Naive thymus-derived CD8-positive, alpha-beta T cell (primary cell): Measurements from ENCODE around the gene ALDH16A1. TPM values are rescaled to one million over a fixed set of nuclear protein-coding genes. Genes with fewer than 3 reads are reported as not detected.
"Not testable (repeated sequence)": the region's sequence is repeated elsewhere in the genome, so short reads cannot be mapped to it uniquely, and the experiment has no call there.

Experiments
- ATAC-seq, 2 donors: fragments of 150-1000 bp; cut with Tn5 transposase in 1 of 2; sonication (Bioruptor Pico), chemical (Tn5 transposase) in 1 of 2; 1 replicate in 1 of 2; 2 replicates in 1 of 2; pipeline ENCODE4 v1.10.0; 2021; ENCODE audit warnings: mild to moderate bottlenecking in 2 of 2, moderate library complexity in 2 of 2
- POLR2A ChIA-PET: fragments of 350-600 bp; sonication (Branson Sonifier 250); formaldehyde crosslinking; loops from one replicate; lab custom pipeline; 2021; ENCODE audit warnings: antibody characterized with exemption; lab: Charles Lee
- DNase-seq, 10 donors: peaks; one replicate each; pipeline versions ENCODE4 v3.0.0 to v3.0.0-alpha.2; 2020 to 2022
- H3K27ac Mint-ChIP-seq, 10 donors: one replicate each; pipeline ENCODE4 v1.8.0; 2020 to 2022; ENCODE audit warnings: mild to moderate bottlenecking in 10 of 10, mixed read lengths in 10 of 10, moderate library complexity in 4 of 10, inconsistent platforms in 1 of 10
- H3K27me3 Mint-ChIP-seq, 5 donors: one replicate each; pipeline ENCODE4 v1.8.0; 2021 to 2022; ENCODE audit warnings: mixed read lengths in 5 of 5
- H3K36me3 Mint-ChIP-seq, 3 donors: one replicate each; pipeline ENCODE4 v1.8.0; 2020 to 2022; ENCODE audit warnings: mixed read lengths in 3 of 3, mild to moderate bottlenecking in 2 of 3, inconsistent platforms in 1 of 3
- H3K4me1 Mint-ChIP-seq, 4 donors: one replicate each; pipeline ENCODE4 v1.8.0; 2021 to 2022; ENCODE audit warnings: mixed read lengths in 4 of 4
- H3K4me3 Mint-ChIP-seq, 10 donors: one replicate each; pipeline ENCODE4 v1.8.0; 2020 to 2022; ENCODE audit warnings: mild to moderate bottlenecking in 10 of 10, mixed read lengths in 10 of 10, moderate library complexity in 6 of 10, inconsistent platforms in 1 of 10
- H3K9me3 Mint-ChIP-seq, 9 donors: one replicate each; pipeline ENCODE4 v1.8.0; 2020 to 2022; ENCODE audit warnings: mixed read lengths in 9 of 9, mild to moderate bottlenecking in 3 of 9, inconsistent platforms in 1 of 9, moderate library complexity in 1 of 9
- polyA plus RNA-seq, 3 donors: library from polyadenylated mRNA; unstranded; fragments of 300-500 nt; fragmentation: Illumina TruSeq; gene quantifications; one replicate each; pipeline ENCODE4 v1.2.3, GENCODE V29; 2021
- total RNA-seq, 8 experiments: library from RNA in 2 of 8; stranded (reverse) in 2 of 8; gene quantifications; one replicate each; pipeline ENCODE4 v1.2.3 and lab custom pipeline; 2021 to 2026

Gene ALDH16A1
- total and polyA plus RNA-seq, 5 experiments from 2014 or later = 28.3 to 44.4 (median 38.0) TPM

- POLR2A ChIA-PET = interaction anchor here (0.6 to 12.3 kb wide), 20 partner anchors 8 to 264 kb away, joined by 3 to 321 read pairs (median 4); partner anchors contain the start of genes CD37, FLT3LG, KASH5 and NOSIP
- peak in 1 of 2 donors; percentile 3 for ATAC-seq
- Mint-ChIP-seq H3K36me3 (peaks cover 0 to 36% (median 8%) of the 10 kb centered on the region in 3 donors), H3K27ac (peak overlapping the region; percentile 93 to 100 (median 100)), H3K4me1 (peaks cover 17 to 65% (median 57%) of the 10 kb centered on the region in 4 donors), H3K4me3 (peak overlapping the region; percentile 95 to 100 (median 98)), H3K27me3 (no peaks in the 10 kb centered on the region), H3K9me3 (no peaks in the 10 kb centered on the region)
- no peak for DNase-seq
Measured at GRCh38 chr19:49453757-49454240, 774 bp downstream of the ALDH16A1 start.

GRCh38 chr19:49455773-49456172 is 2.7 kb downstream of the ALDH16A1 start:
- H3K4me1 Mint-ChIP-seq = peaks cover 12 to 52% (median 43%) of the 10 kb centered on the region in 4 donors

GRCh38 chr19:49456326-49456725 is 3.3 kb downstream of the ALDH16A1 start:
- Mint-ChIP-seq H3K4me3 (peak overlapping the region in 5 of 10 donors; percentile 7 to 75 (median 33)), H3K36me3 (peaks cover 0 to 34% (median 8%) of the 10 kb centered on the region in 3 donors), H3K27me3 (no peaks in the 10 kb centered on the region), H3K9me3 (no peaks in the 10 kb centered on the region), H3K27ac (peak overlapping the region in 7 of 10 donors; percentile 8 to 87 (median 50)), H3K4me1 (peaks cover 12 to 48% (median 39%) of the 10 kb centered on the region in 4 donors)
- POLR2A ChIA-PET = interaction anchor here (12.3 kb wide), 1 partner anchor 13 kb away, joined by 321 read pairs; the partner anchor contains the start of gene FLT3LG
- DNase-seq (no peak), ATAC-seq (no peak)

More at GRCh38 chr19:49455773-49456172, 2.7 kb downstream of the ALDH16A1 start:
- H3K36me3 Mint-ChIP-seq = peaks cover 0 to 33% (median 8%) of the 10 kb centered on the region in 3 donors
- no peaks in the 10 kb centered on the region for H3K27me3 Mint-ChIP-seq
- DNase-seq (no peak), ATAC-seq (no peak)
- H3K27ac Mint-ChIP-seq = peak overlapping the region in 6 of 10 donors; percentile 36 to 87 (median 56)
- POLR2A ChIA-PET = interaction anchor here (0.9 to 12.3 kb wide), 2 partner anchors 13 to 40 kb away, joined by 3 to 321 read pairs; partner anchors contain the start of genes FLT3LG and RPS11
- peak overlapping the region in 6 of 10 donors; percentile 7 to 75 (median 39) for H3K4me3 Mint-ChIP-seq
- H3K9me3 Mint-ChIP-seq = no peaks in the 10 kb centered on the region

GRCh38 chr19:49458567-49458903 is 5.5 kb downstream of the ALDH16A1 start:
- Mint-ChIP-seq H3K27me3 (no peaks in the 10 kb centered on the region), H3K27ac (peak overlapping the region in 1 of 10 donors; percentile 19), H3K4me3 (no peak overlapping the region), H3K4me1 (peaks cover 3 to 34% (median 19%) of the 10 kb centered on the region in 4 donors), H3K9me3 (no peaks in the 10 kb centered on the region), H3K36me3 (peaks cover 0 to 32% (median 8%) of the 10 kb centered on the region in 3 donors)
- DNase-seq = no peak
- POLR2A ChIA-PET = interaction anchor here (0.6 to 12.3 kb wide), 4 partner anchors 10 to 301 kb away, joined by 3 to 321 read pairs (median 4); partner anchors contain the start of gene FLT3LG
- no peak for ATAC-seq

- H3K27ac Mint-ChIP-seq = peak overlapping the region in 2 of 10 donors; percentile 21 to 25
- no peak overlapping the region for H3K4me3 Mint-ChIP-seq
- POLR2A ChIA-PET = interaction anchor here (1.0 to 1.5 kb wide), 3 partner anchors 10 to 40 kb away, joined by 3 to 5 read pairs (median 3); partner anchors contain the start of gene FLT3LG
- no peaks in the 10 kb centered on the region for H3K9me3 Mint-ChIP-seq
- peaks cover 0 to 37% (median 8%) of the 10 kb centered on the region in 3 donors for H3K36me3 Mint-ChIP-seq
- ATAC-seq (no peak), DNase-seq (no peak)
- peaks cover 0 to 26% (median 11%) of the 10 kb centered on the region in 4 donors for H3K4me1 Mint-ChIP-seq
- H3K27me3 Mint-ChIP-seq = no peaks in the 10 kb centered on the region
Measured at GRCh38 chr19:49459388-49459787, 6.4 kb downstream of the ALDH16A1 start.

GRCh38 chr19:49461130-49461529 is 8.1 kb downstream of the ALDH16A1 start:
- not testable (repeated sequence) for H3K27me3 Mint-ChIP-seq, DNase-seq, H3K9me3 Mint-ChIP-seq, H3K4me3 Mint-ChIP-seq, H3K27ac Mint-ChIP-seq, ATAC-seq
- Mint-ChIP-seq H3K4me1 (peaks cover 0 to 16% (median 7%) of the 10 kb centered on the region in 4 donors), H3K36me3 (peaks cover 0 to 35% (median 6%) of the 10 kb centered on the region in 3 donors)
- POLR2A ChIA-PET = interaction anchor here (0.9 kb wide), 2 partner anchors 10 to 18 kb away, joined by 3 to 8 read pairs; partner anchors contain the start of gene PIH1D1

GRCh38 chr19:49461656-49462055 is 8.6 kb downstream of the ALDH16A1 start:
- ATAC-seq (no peak), DNase-seq (no peak)
- Mint-ChIP-seq H3K4me1 (peaks cover 0 to 13% (median 5%) of the 10 kb centered on the region in 4 donors), H3K36me3 (peaks cover 0 to 33% (median under 1%) of the 10 kb centered on the region in 3 donors), H3K27ac (no peak overlapping the region), H3K4me3 (no peak overlapping the region), H3K9me3 (no peaks in the 10 kb centered on the region), H3K27me3 (no peaks in the 10 kb centered on the region)
- POLR2A ChIA-PET = interaction anchor here (0.9 kb wide), 1 partner anchor 10 kb away, joined by 8 read pairs; the partner anchor contains the start of gene PIH1D1

- no peaks in the 10 kb centered on the region for H3K9me3 Mint-ChIP-seq
- H3K27ac Mint-ChIP-seq = peak overlapping the region in 6 of 10 donors; percentile 2 to 90 (median 50)
- ATAC-seq (no peak), DNase-seq (no peak)
- POLR2A ChIA-PET = no interaction called here
- no peaks in the 10 kb centered on the region for H3K27me3 Mint-ChIP-seq
- peaks cover 0 to 26% (median 0%) of the 10 kb centered on the region in 3 donors for H3K36me3 Mint-ChIP-seq
- peaks cover 0 to 11% (median 2%) of the 10 kb centered on the region in 4 donors for H3K4me1 Mint-ChIP-seq
- no peak overlapping the region for H3K4me3 Mint-ChIP-seq
Measured at GRCh38 chr19:49462492-49462891, 9.5 kb downstream of the ALDH16A1 start.

GRCh38 chr19:49463960-49464740 is 11.1 kb downstream of the ALDH16A1 start:
- peaks cover 0 to 29% (median 3%) of the 10 kb centered on the region in 3 donors for H3K36me3 Mint-ChIP-seq
- ATAC-seq = no peak
- H3K4me1 Mint-ChIP-seq = peaks cover 3 to 16% (median 12%) of the 10 kb centered on the region in 4 donors
- no peak overlapping the region for H3K4me3 Mint-ChIP-seq
- no peaks in the 10 kb centered on the region for H3K9me3 Mint-ChIP-seq
- peak overlapping the region in 7 of 10 donors; percentile 24 to 95 (median 79) for H3K27ac Mint-ChIP-seq
- DNase-seq = no peak
- POLR2A ChIA-PET = interaction anchor here (11.3 kb wide), 1 partner anchor 11 kb away, joined by 321 read pairs; the partner anchor contains the start of genes ALDH16A1 and PIH1D1
- no peaks in the 10 kb centered on the region for H3K27me3 Mint-ChIP-seq

- ATAC-seq = no peak
- Mint-ChIP-seq H3K27me3 (no peaks in the 10 kb centered on the region), H3K4me1 (peaks cover 7 to 27% (median 21%) of the 10 kb centered on the region in 4 donors), H3K4me3 (no peak overlapping the region), H3K27ac (peak overlapping the region; percentile 47 to 95 (median 72)), H3K9me3 (no peaks in the 10 kb centered on the region), H3K36me3 (peaks cover 0 to 22% (median 3%) of the 10 kb centered on the region in 3 donors)
- POLR2A ChIA-PET = interaction anchor here (0.9 to 11.3 kb wide), 2 partner anchors 12 to 34 kb away, joined by 3 to 321 read pairs; partner anchors contain the start of genes ALDH16A1 and PIH1D1
- no peak for DNase-seq
Measured at GRCh38 chr19:49465371-49465770, 12.3 kb downstream of the ALDH16A1 start.

- Mint-ChIP-seq H3K36me3 (peaks cover 0 to 17% (median 3%) of the 10 kb centered on the region in 3 donors), H3K27ac (peak overlapping the region; percentile 98 to 100 (median 100)), H3K27me3 (no peaks in the 10 kb centered on the region), H3K4me3 (peak overlapping the region in 6 of 10 donors; percentile 22 to 98 (median 80)), H3K9me3 (no peaks in the 10 kb centered on the region), H3K4me1 (peaks cover 14 to 52% (median 42%) of the 10 kb centered on the region in 4 donors)
- DNase-seq (no peak), ATAC-seq (no peak)
- POLR2A ChIA-PET = interaction anchor here (1.2 to 11.3 kb wide), 4 partner anchors 8 to 67 kb away, joined by 4 to 321 read pairs (median 7); partner anchors contain the start of genes ALDH16A1 and PIH1D1
Measured at GRCh38 chr19:49468199-49468598, 15.2 kb downstream of the ALDH16A1 start.
